PC-9 (cell line): ENCODE measurements around the gene CNTNAP2.

ENCODE experiments used
- CTCF ChIP-seq: fragments of 200-600 bp; sonication (generic); conservative IDR thresholded peaks from 2 replicates; pipeline ENCODE4 v1.6.1; 2017; ENCODE audit warnings: mixed run types, antibody characterized with exemption, mild to moderate bottlenecking, moderate library complexity
- EZH2 ChIP-seq: fragments of 200-600 bp; sonication (generic); IDR thresholded peaks from 2 replicates; pipeline ENCODE4 v1.8.0; 2017; ENCODE audit warnings: antibody characterized with exemption, low read depth

GRCh38 chr7:146176860-146177259 lies 60.3 kb downstream of the CNTNAP2 start:
- no peak for TF ChIP-seq CTCF
- no peak for TF ChIP-seq EZH2
